ENCODE data around the gene MALT1. TPM values are rescaled to one million over a fixed set of nuclear protein-coding genes. Genes with fewer than 3 reads are reported as not detected.

MALT1 gene
- total and polyA plus RNA-seq, 2 experiments from 2014 or later, result 5.2 to 18.8 TPM

GRCh38 chr18:58800582-58800981, 129.3 kb downstream of the MALT1 start:
- H3K4me1 ChIP-seq (ENCODE audit: insufficient read depth), result peaks cover 16% of the 10 kb centered on the region
- H3F3A ChIP-seq (replicated peaks; ENCODE audit: low read depth), result no peaks in the 10 kb centered on the region
- H3K9me2 ChIP-seq (ENCODE audit: insufficient read depth), result no peaks in the 10 kb centered on the region; the same call in 1 of the 2 replicates
- peaks cover 18% of the 10 kb centered on the region for H3K36me3 Mint-ChIP-seq (ENCODE audit: low read depth)
- DNase-seq (ENCODE audit: low spot score) (no peak), ATAC-seq (no peak)
- no peaks in the 10 kb centered on the region for H3K27me3 ChIP-seq (ENCODE audit: insufficient read depth)
- H3K27me3 Mint-ChIP-seq (ENCODE audit: insufficient read depth, low read depth, poor library complexity), result peaks cover 12% of the 10 kb centered on the region
- peak overlapping the region; percentile 78; the same call in 1 of the 2 replicates for H2AFZ ChIP-seq
- no peaks in the 10 kb centered on the region for H3K79me2 ChIP-seq (replicated peaks; ENCODE audit: insufficient read depth)
- peak overlapping the region; percentile 7; the same call in 1 of the 2 replicates for H3K27ac Mint-ChIP-seq
- H3K36me3 ChIP-seq (ENCODE audit: insufficient read depth), result no peaks in the 10 kb centered on the region
- peaks cover 10% of the 10 kb centered on the region; the same call in 2 of the 3 replicates for H3K9me3 Mint-ChIP-seq
- H4K20me1 ChIP-seq (replicated peaks; ENCODE audit: insufficient read depth), result no peaks in the 10 kb centered on the region
- no peak overlapping the region for H3K27ac ChIP-seq (ENCODE audit: low read depth)
- H3K4me2 ChIP-seq, result no peak overlapping the region
- TF ChIP-seq REST (IDR thresholded peaks at IDR 0.05; ENCODE audit: unreplicated experiment) (no peak), ZNF114 (CRISPR knock-in tag; IDR thresholded peaks at IDR 0.05) (no peak), ZNF331 (CRISPR knock-in tag; IDR thresholded peaks at IDR 0.05; ENCODE audit: low read depth) (no peak)
- H3K4me3 Mint-ChIP-seq, result no peak overlapping the region
- H3K4me1 Mint-ChIP-seq, result peaks cover 27% of the 10 kb centered on the region
- H3K4me3 ChIP-seq, result no peak overlapping the region

- H3K4me3 Mint-ChIP-seq, result no peak overlapping the region
- H4K20me1 ChIP-seq (replicated peaks; ENCODE audit: insufficient read depth), result no peaks in the 10 kb centered on the region
- H3K4me2 ChIP-seq, result no peak overlapping the region
- peaks cover 10% of the 10 kb centered on the region for H3K9me3 Mint-ChIP-seq
- peaks cover 10% of the 10 kb centered on the region; the same call in 1 of the 2 replicates for H3K9me2 ChIP-seq (ENCODE audit: insufficient read depth)
- H3K4me1 Mint-ChIP-seq, result peaks cover 44% of the 10 kb centered on the region
- H3K79me2 ChIP-seq (replicated peaks; ENCODE audit: insufficient read depth), result no peaks in the 10 kb centered on the region
- H3K27me3 Mint-ChIP-seq (ENCODE audit: insufficient read depth, low read depth, poor library complexity), result peaks cover 16% of the 10 kb centered on the region
- H3K4me3 ChIP-seq, result no peak overlapping the region
- H3K27ac Mint-ChIP-seq, result no peak overlapping the region
- H2AFZ ChIP-seq, result no peak overlapping the region
- DNase-seq (ENCODE audit: low spot score) (no peak), ATAC-seq (no peak)
- H3K36me3 Mint-ChIP-seq (ENCODE audit: low read depth), result peaks cover 18% of the 10 kb centered on the region
- no peaks in the 10 kb centered on the region for H3K36me3 ChIP-seq (ENCODE audit: insufficient read depth)
- no peaks in the 10 kb centered on the region for H3K27me3 ChIP-seq (ENCODE audit: insufficient read depth)
- H3K4me1 ChIP-seq (ENCODE audit: insufficient read depth), result peaks cover 37% of the 10 kb centered on the region
- H3F3A ChIP-seq (replicated peaks; ENCODE audit: low read depth), result peaks cover 7% of the 10 kb centered on the region
- no peak overlapping the region for H3K27ac ChIP-seq (ENCODE audit: low read depth)
- TF ChIP-seq CTCF (conservative IDR thresholded peaks at IDR 0.05; ENCODE audit: low read depth in 2 of 2) (no peak), NANOG (IDR thresholded peaks at IDR 0.05; ENCODE audit: borderline replicate concordance) (no peak), STAT1 (IDR thresholded peaks at IDR 0.05; ENCODE audit: unreplicated experiment) (no peak), ZNF462 (CRISPR knock-in tag; IDR thresholded peaks at IDR 0.05) (no peak), EZH2phosphoT487 (IDR thresholded peaks at IDR 0.05; ENCODE audit: unreplicated experiment) (no peak), ETS1 (IDR thresholded peaks at IDR 0.05) (no peak)
Observed at GRCh38 chr18:58802959-58803358, 131.7 kb downstream of the MALT1 start.
